Kidney tubule cell (primary cell): Measurements from ENCODE around the gene SSNA1.

Experiments used
- DNase-seq: peaks from one replicate; pipeline ENCODE4 v3.0.0-alpha.2; 2018; ENCODE audit warnings: low spot score

Gene SSNA1

GRCh38 chr9:137167747-137168572, 20.5 kb upstream of the SSNA1 start:
- no peak for DNase-seq

- DNase-seq, result no peak
Measured at GRCh38 chr9:137168573-137168903, 19.9 kb upstream of the SSNA1 start.

- peak; percentile 64 for DNase-seq
Measured at GRCh38 chr9:137168904-137169856, 19.3 kb upstream of the SSNA1 start.

GRCh38 chr9:137169896-137170358, 18.5 kb upstream of the SSNA1 start, which contains the start of gene LRRC26:
Gene LRRC26 (minus strand): TSS chr9:137170051. CDS start chr9:137169943, 108 bp downstream.
- DNase-seq, result no peak

- no peak for DNase-seq
Measured at GRCh38 chr9:137170486-137171148, 17.9 kb upstream of the SSNA1 start.

- DNase-seq, result no peak
Measured at GRCh38 chr9:137171149-137171900, 17.2 kb upstream of the SSNA1 start.

GRCh38 chr9:137172901-137173795, 15.3 kb upstream of the SSNA1 start:
- DNase-seq, result no peak

- DNase-seq, result no peak
Measured at GRCh38 chr9:137173796-137174664, 14.4 kb upstream of the SSNA1 start.

- peak; percentile 41 for DNase-seq
Measured at GRCh38 chr9:137174722-137175293, 13.7 kb upstream of the SSNA1 start.

- no peak for DNase-seq
Measured at GRCh38 chr9:137175345-137175961, 13.0 kb upstream of the SSNA1 start.

- DNase-seq, result peak; percentile 52
Measured at GRCh38 chr9:137176302-137177182, 11.9 kb upstream of the SSNA1 start.

GRCh38 chr9:137178201-137178938, 10.1 kb upstream of the SSNA1 start:
- DNase-seq, result peak; percentile 44

GRCh38 chr9:137178939-137179630, 9.4 kb upstream of the SSNA1 start:
- no peak for DNase-seq

- no peak for DNase-seq
Measured at GRCh38 chr9:137179761-137180160, 8.7 kb upstream of the SSNA1 start.

GRCh38 chr9:137180491-137180890, 8.0 kb upstream of the SSNA1 start:
- DNase-seq, result no peak

- no peak for DNase-seq
Measured at GRCh38 chr9:137181680-137182079, 6.8 kb upstream of the SSNA1 start.
